ENCODE data around the gene OR52N5.

OR52N5 gene

GRCh38 chr11:5727691-5728090 lies 55.5 kb downstream of the OR52N5 start:
- no peak for DNase-seq (ENCODE audit: extremely low read depth, low read depth)
- H3K4me3 ChIP-seq (replicated peaks; ENCODE audit: low read depth, low read length), result no peak overlapping the region
- TF ChIP-seq CTCF (IDR thresholded peaks at IDR 0.05; ENCODE audit: low read depth, low read length, missing control alignments), result no peak

GRCh38 chr11:5726351-5726750 lies 56.8 kb downstream of the OR52N5 start:
- no peak overlapping the region for H3K4me3 ChIP-seq (replicated peaks; ENCODE audit: low read depth, low read length)
- no peak for TF ChIP-seq CTCF (IDR thresholded peaks at IDR 0.05; ENCODE audit: low read depth, low read length, missing control alignments)
- no peak for DNase-seq (ENCODE audit: extremely low read depth, low read depth)

Data from HFF-Myc (cell line).